HEK293 (cell line): ENCODE results near the gene PCDHB11.

Experiments used
- HOXD13 ChIP-seq: sonication (generic); formaldehyde crosslinking; IDR thresholded peaks from 2 replicates; pipeline ENCODE4 v1.8.0; 2022; ENCODE audit warnings: missing genetic modification reagents, borderline replicate concordance
- PRDM4 ChIP-seq: fragments of 450-650 bp; formaldehyde crosslinking; IDR thresholded peaks from 2 replicates; pipeline ENCODE4 v1.5.1; 2017; ENCODE audit warnings: missing biosample characterization, missing genetic modification characterization
- ZBTB1 ChIP-seq: fragments of 450-650 bp; formaldehyde crosslinking; IDR thresholded peaks from 2 replicates; pipeline ENCODE4 v1.5.1; 2016; ENCODE audit warnings: missing biosample characterization, missing genetic modification characterization
- TF ChIP-seq, protein P1 (sequence below): fragments of 450-650 bp; formaldehyde crosslinking; IDR thresholded peaks from 2 replicates; pipeline ENCODE4 v1.5.1; 2016; ENCODE audit warnings: missing biosample characterization, missing genetic modification characterization
- TF ChIP-seq, protein P2 (sequence below): fragments of 450-650 bp; formaldehyde crosslinking; IDR thresholded peaks from 2 replicates; pipeline ENCODE4 v1.5.1; 2016; ENCODE audit warnings: missing biosample characterization, missing genetic modification characterization

GRCh38 chr5:141199359-141200235, at the start of gene PCDHB11:
- TF ChIP-seq PRDM4 (tag by site-specific recombination), result no peak
- TF ChIP-seq, protein P1, sequence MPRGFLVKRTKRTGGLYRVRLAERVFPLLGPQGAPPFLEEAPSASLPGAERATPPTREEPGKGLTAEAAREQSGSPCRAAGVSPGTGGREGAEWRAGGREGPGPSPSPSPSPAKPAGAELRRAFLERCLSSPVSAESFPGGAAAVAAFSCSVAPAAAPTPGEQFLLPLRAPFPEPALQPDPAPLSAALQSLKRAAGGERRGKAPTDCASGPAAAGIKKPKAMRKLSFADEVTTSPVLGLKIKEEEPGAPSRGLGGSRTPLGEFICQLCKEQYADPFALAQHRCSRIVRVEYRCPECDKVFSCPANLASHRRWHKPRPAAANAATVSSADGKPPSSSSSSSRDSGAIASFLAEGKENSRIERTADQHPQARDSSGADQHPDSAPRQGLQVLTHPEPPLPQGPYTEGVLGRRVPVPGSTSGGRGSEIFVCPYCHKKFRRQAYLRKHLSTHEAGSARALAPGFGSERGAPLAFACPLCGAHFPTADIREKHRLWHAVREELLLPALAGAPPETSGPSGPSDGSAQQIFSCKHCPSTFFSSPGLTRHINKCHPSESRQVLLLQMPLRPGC, result no peak
- TF ChIP-seq, protein P2, sequence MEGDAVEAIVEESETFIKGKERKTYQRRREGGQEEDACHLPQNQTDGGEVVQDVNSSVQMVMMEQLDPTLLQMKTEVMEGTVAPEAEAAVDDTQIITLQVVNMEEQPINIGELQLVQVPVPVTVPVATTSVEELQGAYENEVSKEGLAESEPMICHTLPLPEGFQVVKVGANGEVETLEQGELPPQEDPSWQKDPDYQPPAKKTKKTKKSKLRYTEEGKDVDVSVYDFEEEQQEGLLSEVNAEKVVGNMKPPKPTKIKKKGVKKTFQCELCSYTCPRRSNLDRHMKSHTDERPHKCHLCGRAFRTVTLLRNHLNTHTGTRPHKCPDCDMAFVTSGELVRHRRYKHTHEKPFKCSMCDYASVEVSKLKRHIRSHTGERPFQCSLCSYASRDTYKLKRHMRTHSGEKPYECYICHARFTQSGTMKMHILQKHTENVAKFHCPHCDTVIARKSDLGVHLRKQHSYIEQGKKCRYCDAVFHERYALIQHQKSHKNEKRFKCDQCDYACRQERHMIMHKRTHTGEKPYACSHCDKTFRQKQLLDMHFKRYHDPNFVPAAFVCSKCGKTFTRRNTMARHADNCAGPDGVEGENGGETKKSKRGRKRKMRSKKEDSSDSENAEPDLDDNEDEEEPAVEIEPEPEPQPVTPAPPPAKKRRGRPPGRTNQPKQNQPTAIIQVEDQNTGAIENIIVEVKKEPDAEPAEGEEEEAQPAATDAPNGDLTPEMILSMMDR, result no peak
- TF ChIP-seq ZBTB1 (tag by site-specific recombination), result no peak
- TF ChIP-seq HOXD13 (CRISPR knock-in tag), result no peak
